Vagina (tissue), 2 donors: Measurements from ENCODE around the gene AFG3L2.

Source experiments
- POLR2A ChIP-seq, 2 donors: fragments of 450-650 bp; IDR thresholded peaks; one replicate each; pipeline ENCODE4 v1.6.1; 2017; ENCODE audit warnings: antibody characterized with exemption in 2 of 2, mild to moderate bottlenecking in 2 of 2, moderate library complexity in 2 of 2
- TF ChIP-seq, protein P1 (sequence below), 3 experiments: fragments of 450-650 bp in 2 of 3; fragments of 200-600 bp in 1 of 3; sonication (generic) in 1 of 3; IDR thresholded peaks; one replicate each; pipeline ENCODE4 v1.5.1; 2017 to 2019; ENCODE audit warnings: antibody characterized with exemption in 3 of 3, mild to moderate bottlenecking in 2 of 3, moderate library complexity in 2 of 3

DNA sequence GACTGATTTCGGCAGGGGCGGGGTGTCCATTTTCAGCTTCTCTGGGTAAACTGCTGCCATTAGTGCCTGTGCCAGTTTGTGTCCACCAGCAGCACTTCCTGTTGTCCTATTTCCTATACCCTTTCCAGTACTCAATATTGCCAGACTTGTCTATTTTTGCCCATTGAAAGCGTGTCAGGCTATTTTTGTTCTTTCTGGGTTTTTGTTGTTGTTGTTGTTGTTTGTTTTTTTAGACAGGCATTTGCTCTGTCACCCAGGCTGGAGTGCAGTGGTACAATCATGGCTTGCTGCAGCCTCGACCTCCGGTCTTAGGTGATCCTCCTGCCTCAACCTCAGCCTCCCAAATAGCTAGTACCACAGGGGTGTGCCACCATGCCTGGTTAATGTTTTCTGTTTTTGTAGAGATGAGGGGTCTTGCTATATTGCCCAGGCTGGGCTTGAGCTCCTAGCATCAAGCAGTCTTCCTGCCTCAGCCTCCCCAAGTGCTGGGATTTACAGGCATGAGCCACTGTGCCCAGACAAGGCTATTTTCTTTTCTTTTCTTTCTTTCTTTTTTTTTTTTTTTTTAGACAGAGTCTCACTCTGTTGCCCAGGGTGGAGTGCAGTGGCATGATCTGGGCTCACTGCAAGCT is 39.2 kb upstream of the AFG3L2 start:
- TF ChIP-seq, protein P1, sequence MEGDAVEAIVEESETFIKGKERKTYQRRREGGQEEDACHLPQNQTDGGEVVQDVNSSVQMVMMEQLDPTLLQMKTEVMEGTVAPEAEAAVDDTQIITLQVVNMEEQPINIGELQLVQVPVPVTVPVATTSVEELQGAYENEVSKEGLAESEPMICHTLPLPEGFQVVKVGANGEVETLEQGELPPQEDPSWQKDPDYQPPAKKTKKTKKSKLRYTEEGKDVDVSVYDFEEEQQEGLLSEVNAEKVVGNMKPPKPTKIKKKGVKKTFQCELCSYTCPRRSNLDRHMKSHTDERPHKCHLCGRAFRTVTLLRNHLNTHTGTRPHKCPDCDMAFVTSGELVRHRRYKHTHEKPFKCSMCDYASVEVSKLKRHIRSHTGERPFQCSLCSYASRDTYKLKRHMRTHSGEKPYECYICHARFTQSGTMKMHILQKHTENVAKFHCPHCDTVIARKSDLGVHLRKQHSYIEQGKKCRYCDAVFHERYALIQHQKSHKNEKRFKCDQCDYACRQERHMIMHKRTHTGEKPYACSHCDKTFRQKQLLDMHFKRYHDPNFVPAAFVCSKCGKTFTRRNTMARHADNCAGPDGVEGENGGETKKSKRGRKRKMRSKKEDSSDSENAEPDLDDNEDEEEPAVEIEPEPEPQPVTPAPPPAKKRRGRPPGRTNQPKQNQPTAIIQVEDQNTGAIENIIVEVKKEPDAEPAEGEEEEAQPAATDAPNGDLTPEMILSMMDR (IDR thresholded peaks at IDR 0.05): no peak
- TF ChIP-seq POLR2A (IDR thresholded peaks at IDR 0.05): no peak
